ENCODE results near the gene BAZ1B. TPM values are rescaled to one million over a fixed set of nuclear protein-coding genes. Genes with fewer than 3 reads are reported as not detected.

Gene BAZ1B
- total and polyA plus RNA-seq, 9 of the 15 experiments (the other 6 are each of a cell fraction or from before 2014, with no cell fraction given): 15.0 to 134 (median 79.5) TPM

GRCh38 chr7:73399185-73400050 lies 122.7 kb downstream of the BAZ1B start (continued):
- peak; percentile 70; the same call in 1 of the 2 replicates for TF ChIP-seq ZBTB2 (IDR thresholded peaks at IDR 0.05)

GRCh38 chr7:73397521-73398281 lies 124.4 kb downstream of the BAZ1B start:
- no peak overlapping the region for H3K4me3 ChIP-seq
- ATAC-seq (no peak), DNase-seq (ENCODE audit: extremely low read depth in 1 of 4, low spot score in 3 of 4) (peak in 1 of 4 experiments; percentile 9), FAIRE-seq (no peak)
- H2AFZ ChIP-seq (ENCODE audit: low read depth, low read length): 0 out of 2 replicates have a peak overlapping the region, but pooled peaks have one; percentile 39
- peaks cover 0 to 7% of the 10 kb centered on the region in 2 experiments; a peak in 2 of 5 replicates for H3K4me1 ChIP-seq (replicated peaks in 1 of 2; ENCODE audit: control insufficient read depth in 2 of 2, insufficient read depth in 2 of 2, low read length in 2 of 2)
- no TSS peak for BruUV-seq (replicated peaks)
- H3K27ac ChIP-seq (ENCODE audit: extremely low read depth, low read depth, low read length): no peak overlapping the region
- H3K9me1 ChIP-seq (ENCODE audit: control insufficient read depth, insufficient read depth, low read length): no peaks in the 10 kb centered on the region
- H3K9ac ChIP-seq (ENCODE audit: insufficient read depth in 1 of 2, low read depth in 2 of 2, low read length in 2 of 2): peak overlapping the region in 1 of 2 experiments; percentile 55; a peak in 1 of 4 replicates
- ChIA-PET POLR2A (no interaction called here), CTCF (ENCODE audit: low intra/inter-chr PET ratio) (no interaction called here)
- no peak overlapping the region for H3K4me2 ChIP-seq (ENCODE audit: insufficient read depth, low read length)
- intact Hi-C loops (cut with micrococcal nuclease): no loop called here
- 26% methylated on average over 11 of the region's 14 CpGs for WGBS (ENCODE audit: insufficient coverage, low coverage, missing lambda C conversion rate)
- H3K27me3 ChIP-seq (ENCODE audit: control insufficient read depth in 2 of 2, insufficient read depth in 2 of 2, low read length in 2 of 2): peaks cover 4 to 9% of the 10 kb centered on the region in 2 experiments; a peak in 3 of 5 replicates
- no peaks in the 10 kb centered on the region for H4K20me1 ChIP-seq (replicated peaks; ENCODE audit: control insufficient read depth, insufficient read depth, low read length)
- in situ Hi-C loops (cut with MboI): no loop called here
- no peaks in the 10 kb centered on the region for H3K9me3 ChIP-seq (replicated peaks; ENCODE audit: control insufficient read depth, insufficient read depth, low read depth, low read length)
- no peaks in the 10 kb centered on the region for H3K36me3 ChIP-seq (ENCODE audit: control insufficient read depth, insufficient read depth, low read length)
- H3K79me2 ChIP-seq (ENCODE audit: control insufficient read depth, insufficient read depth, low read length): no peaks in the 10 kb centered on the region
- no peak for TF ChIP-seq ZNF639 (CRISPR knock-in tag; conservative IDR thresholded peaks at IDR 0.05 in 1 of 2, IDR thresholded peaks at IDR 0.05 in 1 of 2)
- TF ChIP-seq EP300 (IDR thresholded peaks at IDR 0.05; ENCODE audit: low read length): no peak
- no peak for TF ChIP-seq RAD21 (CRISPR knock-in tag; conservative IDR thresholded peaks at IDR 0.05 in 1 of 2, IDR thresholded peaks at IDR 0.05 in 1 of 2)
- TF ChIP-seq ERF (CRISPR knock-in tag; IDR thresholded peaks at IDR 0.05): no peak
- no peak for TF ChIP-seq MCM7 (IDR thresholded peaks at IDR 0.05)
- no peak for TF ChIP-seq ZNF507 (tag; conservative IDR thresholded peaks at IDR 0.05)
- no peak for TF ChIP-seq RAD51 (IDR thresholded peaks at IDR 0.05; ENCODE audit: borderline replicate concordance, low read depth)
- no peak for TF ChIP-seq BHLHE40 (IDR thresholded peaks at IDR 0.05; ENCODE audit: low read length)
